ENCODE measurements around the gene SHKBP1. TPM values are rescaled to one million over a fixed set of nuclear protein-coding genes. Genes with fewer than 3 reads are reported as not detected.

The SHKBP1 gene
- total and polyA plus RNA-seq, 2 of the 4 experiments (the other 2 are of a cell fraction): 15.6 to 94.0 TPM

- H3K9ac ChIP-seq (ENCODE audit: low read depth, low read length): no peak overlapping the region
- no peak overlapping the region for H3K56ac ChIP-seq (ENCODE audit: extremely low read depth, insufficient read depth, low read length)
- peak overlapping the region; percentile 92 for H4K5ac ChIP-seq (ENCODE audit: low read depth, low read length)
- dilution Hi-C loops (cut with HindIII; ENCODE audit: low sequenced_read_pairs, unreplicated experiment) (no loop called here), in situ Hi-C loops (cut with MboI; ENCODE audit: low sequenced_read_pairs) (no loop called here), intact Hi-C loops (cut with micrococcal nuclease) (no loop called here)
- BruUV-seq (replicated peaks): no TSS peak
- H3K9me1 ChIP-seq (ENCODE audit: insufficient read depth, low read length): peaks cover 8% of the 10 kb centered on the region; the same call in 1 of the 2 replicates
- no peak for DNase-seq
- no peak overlapping the region for H2BK5ac ChIP-seq (ENCODE audit: low read depth, low read length, poor library complexity, severe bottlenecking)
- peak overlapping the region; percentile 54; the same call in 1 of the 2 replicates for H2AK5ac ChIP-seq (ENCODE audit: low read depth, low read length)
- H3K4ac ChIP-seq (ENCODE audit: low read depth, low read length): peak overlapping the region; percentile 48
- ChIA-PET POLR2A (ENCODE audit: unreplicated experiment) (no interaction called here), CTCF (no interaction called here)
- H3K79me1 ChIP-seq (ENCODE audit: low read depth in 1 of 2, low read length in 2 of 2): peaks cover 5 to 19% of the 10 kb centered on the region in 2 experiments; a peak in 2 of 4 replicates
- no peak overlapping the region for H2BK120ac ChIP-seq (ENCODE audit: low read depth, low read length)
- peak overlapping the region; percentile 76 for H3K4me2 ChIP-seq (ENCODE audit: low read depth, low read length)
- TF ChIP-seq NFE2L2 (IDR thresholded peaks at IDR 0.05; ENCODE audit: low read depth, low read length): no peak
- no peak for TF ChIP-seq FOS (IDR thresholded peaks at IDR 0.05; ENCODE audit: low read depth, low read length)
- TF ChIP-seq POLR2A (IDR thresholded peaks at IDR 0.05; ENCODE audit: low read depth, low read length): no peak
- no peak for TF ChIP-seq BHLHE40 (IDR thresholded peaks at IDR 0.05; ENCODE audit: low read depth, low read length)
- no peak for TF ChIP-seq MAFK (IDR thresholded peaks at IDR 0.05; ENCODE audit: low read depth, low read length)
- no peak for TF ChIP-seq RCOR1 (IDR thresholded peaks at IDR 0.05; ENCODE audit: insufficient replicate concordance, low read length)
- no peak for TF ChIP-seq CEBPB (IDR thresholded peaks at IDR 0.05; ENCODE audit: low read depth, low read length)
- no peak for TF ChIP-seq MAZ (IDR thresholded peaks at IDR 0.05; ENCODE audit: borderline replicate concordance, low read depth, low read length)
- no peak for TF ChIP-seq ELK1 (IDR thresholded peaks at IDR 0.05; ENCODE audit: borderline replicate concordance, low read depth, low read length)
- no peak for TF ChIP-seq CTCF (conservative IDR thresholded peaks at IDR 0.05; ENCODE audit: low read depth, low read length)
- TF ChIP-seq RAD21 (IDR thresholded peaks at IDR 0.05; ENCODE audit: low read length): no peak
- TF ChIP-seq MXI1 (IDR thresholded peaks at IDR 0.05; ENCODE audit: borderline replicate concordance, low read depth, low read length): no peak
- TF ChIP-seq USF2 (IDR thresholded peaks at IDR 0.05; ENCODE audit: low read depth, low read length): no peak
- TF ChIP-seq CHD1 (IDR thresholded peaks at IDR 0.05; ENCODE audit: low read depth, low read length): no peak
- TF ChIP-seq SMC3 (IDR thresholded peaks at IDR 0.05; ENCODE audit: low read depth, low read length): no peak
- TF ChIP-seq RFX5 (IDR thresholded peaks at IDR 0.05; ENCODE audit: low read depth, low read length): no peak
- H4K91ac ChIP-seq (ENCODE audit: insufficient read depth, low read depth, low read length): peak overlapping the region; percentile 33; the same call in 1 of the 2 replicates
- H2BK15ac ChIP-seq (ENCODE audit: low read depth, low read length): no peak overlapping the region; the same call in 2 of the 3 replicates
- no peak overlapping the region for H2BK20ac ChIP-seq (ENCODE audit: low read depth, low read length)
- H2AK9ac ChIP-seq (replicated peaks; ENCODE audit: low read depth, low read length, poor library complexity): peak overlapping the region; percentile 56
- H2AFZ ChIP-seq (replicated peaks; ENCODE audit: low read length, poor library complexity): peak overlapping the region; percentile 95
- H3K36me3 ChIP-seq (ENCODE audit: control insufficient read depth, insufficient read depth, low read length): peaks cover 12% of the 10 kb centered on the region
- H3K4me3 ChIP-seq (ENCODE audit: insufficient read depth, low read depth, low read length): peak overlapping the region; percentile 96
- no peaks in the 10 kb centered on the region for H3K9me3 ChIP-seq (ENCODE audit: control insufficient read depth, insufficient read depth, low read length)
- H3K27me3 ChIP-seq (ENCODE audit: control insufficient read depth, insufficient read depth, low read length): no peaks in the 10 kb centered on the region
- H3K18ac ChIP-seq (ENCODE audit: low read depth, low read length): peak overlapping the region; percentile 33; the same call in 1 of the 2 replicates
- peak; percentile 16 for ATAC-seq (ENCODE audit: low read depth)
- no CpG with 5 or more reads among the region's 22 CpGs for WGBS, 2 experiments (ENCODE audit: extremely low coverage in 2 of 2, insufficient read length in 1 of 2)
- H4K20me1 ChIP-seq (ENCODE audit: insufficient read depth, low read length): no peaks in the 10 kb centered on the region
- peaks cover 4% of the 10 kb centered on the region for H3K4me1 ChIP-seq (ENCODE audit: control insufficient read depth, insufficient read depth, low read length)
- H4K8ac ChIP-seq (ENCODE audit: low read depth in 2 of 2, low read length in 2 of 2): peak overlapping the region; percentile 71 to 98
- H3K27ac ChIP-seq (ENCODE audit: insufficient read depth, low read length): no peak overlapping the region
- 0 out of 2 replicates have a peak overlapping the region, but pooled peaks have one; percentile 67 for H3K14ac ChIP-seq (replicated peaks; ENCODE audit: low read depth, low read length)
- H3K23ac ChIP-seq (ENCODE audit: low read depth, low read length): peak overlapping the region; percentile 74; the same call in 1 of the 2 replicates
These were observed 505 bp upstream of the SHKBP1 start for GRCh38 chr19:40576151-40576584.

Measured in IMR-90 (cell line).